Lower lobe of right lung (tissue), 2 donors: ENCODE measurements around the gene PDCD2L. TPM values are rescaled to one million over a fixed set of nuclear protein-coding genes. Genes with fewer than 3 reads are reported as not detected.

Source experiments
- ATAC-seq, 2 donors: fragments of 200-7000 bp; cut with Tn5 transposase; one replicate each; pipeline ENCODE4 v1.9.1; 2020 to 2022; ENCODE audit warnings: mild to moderate bottlenecking in 2 of 2, moderate library complexity in 2 of 2
- DNase-seq: peaks from one replicate; pipeline ENCODE4 v3.0.0-alpha.2; 2020
- H3K27ac ChIP-seq: fragments of 200-600 bp; one replicate; pipeline ENCODE4 v1.8.0; 2022
- H3K27me3 ChIP-seq: fragments of 200-600 bp; one replicate; pipeline ENCODE4 v1.8.0; 2022; ENCODE audit warnings: low read depth
- H3K36me3 ChIP-seq: fragments of 200-600 bp; one replicate; pipeline ENCODE4 v1.8.0; 2022; ENCODE audit warnings: mild to moderate bottlenecking
- H3K4me1 ChIP-seq: fragments of 200-600 bp; one replicate; pipeline ENCODE4 v1.8.0; 2022
- H3K4me3 ChIP-seq: fragments of 200-600 bp; one replicate; pipeline ENCODE4 v1.8.0; 2022; ENCODE audit warnings: mild to moderate bottlenecking
- H3K9me3 ChIP-seq: fragments of 200-600 bp; one replicate; pipeline ENCODE4 v1.8.0; 2022
- intact Hi-C: fragments of 100-400 bp; cut with DNase I; formaldehyde crosslinking; loops from one replicate; pipeline ENCODE4 v1.11.0; 2022
- total RNA-seq: library from RNA; stranded (reverse); fragmentation: NEBNext Ultra II Directional; extraction: Animal tissue kit (Norgen Biotek cat#: 25700); gene quantifications from one replicate; pipeline ENCODE4 v1.2.1, GENCODE V29; 2021
- TF ChIP-seq, protein P1 (sequence below): fragments of 200-600 bp; IDR thresholded peaks from one replicate; pipeline ENCODE4 v1.8.0; 2022; ENCODE audit warnings: antibody characterized with exemption, mild to moderate bottlenecking
- donor health status: DM: no; HTN: yes; CAD: no; lungs with severe emphysema.

The PDCD2L gene
- total RNA-seq, 1 donor from 2014 or later: 8.7 TPM

DNA sequence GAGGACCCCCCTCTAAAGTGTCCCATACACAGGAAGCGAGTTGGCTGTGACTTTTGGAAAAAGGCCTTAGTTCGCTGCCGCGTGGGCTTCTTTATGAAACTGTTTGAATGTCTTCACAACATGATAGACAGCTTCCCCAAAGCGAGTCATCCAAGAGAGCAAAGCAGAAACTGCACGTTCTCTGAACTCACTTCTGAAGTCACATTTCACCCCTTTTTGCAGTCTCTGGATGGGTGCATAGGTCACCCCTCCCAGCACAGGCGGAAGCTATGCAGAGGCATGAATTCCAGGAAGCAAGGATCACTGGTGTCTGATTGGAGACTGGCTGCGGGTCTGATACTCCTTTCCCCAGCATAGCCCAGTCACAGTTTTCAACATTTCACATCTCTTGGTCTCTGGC is 28.6 kb upstream of the PDCD2L start:
- Histone ChIP-seq H3K36me3 (peaks cover 91% of the 10 kb centered on the region), H3K27ac (no peak overlapping the region), H3K27me3 (no peaks in the 10 kb centered on the region), H3K9me3 (no peaks in the 10 kb centered on the region), H3K4me3 (no peak overlapping the region), H3K4me1 (no peaks in the 10 kb centered on the region)
- DNase-seq (no peak), ATAC-seq (peak; percentile 63 to 68)
- TF ChIP-seq, protein P1, sequence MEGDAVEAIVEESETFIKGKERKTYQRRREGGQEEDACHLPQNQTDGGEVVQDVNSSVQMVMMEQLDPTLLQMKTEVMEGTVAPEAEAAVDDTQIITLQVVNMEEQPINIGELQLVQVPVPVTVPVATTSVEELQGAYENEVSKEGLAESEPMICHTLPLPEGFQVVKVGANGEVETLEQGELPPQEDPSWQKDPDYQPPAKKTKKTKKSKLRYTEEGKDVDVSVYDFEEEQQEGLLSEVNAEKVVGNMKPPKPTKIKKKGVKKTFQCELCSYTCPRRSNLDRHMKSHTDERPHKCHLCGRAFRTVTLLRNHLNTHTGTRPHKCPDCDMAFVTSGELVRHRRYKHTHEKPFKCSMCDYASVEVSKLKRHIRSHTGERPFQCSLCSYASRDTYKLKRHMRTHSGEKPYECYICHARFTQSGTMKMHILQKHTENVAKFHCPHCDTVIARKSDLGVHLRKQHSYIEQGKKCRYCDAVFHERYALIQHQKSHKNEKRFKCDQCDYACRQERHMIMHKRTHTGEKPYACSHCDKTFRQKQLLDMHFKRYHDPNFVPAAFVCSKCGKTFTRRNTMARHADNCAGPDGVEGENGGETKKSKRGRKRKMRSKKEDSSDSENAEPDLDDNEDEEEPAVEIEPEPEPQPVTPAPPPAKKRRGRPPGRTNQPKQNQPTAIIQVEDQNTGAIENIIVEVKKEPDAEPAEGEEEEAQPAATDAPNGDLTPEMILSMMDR: no peak
- intact Hi-C loops: no loop called here

- ATAC-seq (no peak), DNase-seq (no peak)
- H3K9me3 ChIP-seq: no peaks in the 10 kb centered on the region
- intact Hi-C loops: no loop called here
- H3K27me3 ChIP-seq: no peaks in the 10 kb centered on the region
- H3K4me3 ChIP-seq: no peak overlapping the region
- no peak overlapping the region for H3K27ac ChIP-seq
- no peaks in the 10 kb centered on the region for H3K4me1 ChIP-seq
- TF ChIP-seq, protein P1: no peak
- peaks cover 96% of the 10 kb centered on the region for H3K36me3 ChIP-seq
Observed at GRCh38 chr19:34380639-34381241, 23.5 kb upstream of the PDCD2L start.

DNA sequence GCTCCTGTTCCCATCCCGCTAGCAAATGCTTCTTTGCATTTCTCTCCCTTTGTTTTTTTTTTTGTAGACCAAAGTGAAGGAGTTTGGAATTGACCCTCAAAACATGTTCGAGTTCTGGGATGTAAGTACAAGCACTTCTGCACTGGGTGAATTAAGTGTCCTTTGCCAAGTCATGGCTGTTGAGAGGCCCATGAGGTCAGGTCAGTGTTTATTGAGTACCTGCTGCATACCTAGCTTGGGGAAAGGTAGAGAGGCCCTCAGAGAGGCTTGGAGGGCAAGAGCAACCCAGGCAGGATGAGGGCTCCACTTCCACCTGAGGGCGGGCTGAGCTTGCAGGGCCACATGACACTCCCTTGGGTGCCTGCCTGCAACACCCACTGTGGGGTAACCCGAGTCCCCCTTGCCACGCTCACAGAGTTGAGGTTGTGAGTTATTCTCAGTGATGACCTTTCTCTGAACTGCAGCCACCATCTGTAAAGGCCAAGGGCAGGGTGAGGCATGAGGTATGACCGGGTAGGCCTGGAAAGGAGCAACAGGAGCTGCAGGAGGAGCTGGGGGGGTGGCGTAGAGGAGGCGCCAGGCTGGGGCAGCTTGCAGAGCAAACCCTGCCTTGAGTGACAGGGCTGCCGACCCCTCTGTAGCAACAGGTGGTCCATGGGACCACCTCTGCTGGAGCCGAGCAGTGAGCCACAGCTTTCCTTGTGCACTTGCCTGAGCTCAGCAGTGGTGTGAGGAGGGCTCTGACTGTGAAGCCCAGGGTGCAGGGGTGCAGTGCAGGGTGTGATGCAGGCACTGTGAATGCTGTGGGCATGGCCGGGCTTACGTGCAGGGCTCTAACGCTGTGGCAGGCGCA is 22.6 kb upstream of the PDCD2L start:
- intact Hi-C loops: no loop called here
- H3K4me3 ChIP-seq: no peak overlapping the region
- H3K27me3 ChIP-seq: no peaks in the 10 kb centered on the region
- H3K27ac ChIP-seq: no peak overlapping the region
- no peaks in the 10 kb centered on the region for H3K9me3 ChIP-seq
- ATAC-seq (no peak), DNase-seq (no peak)
- no peaks in the 10 kb centered on the region for H3K4me1 ChIP-seq
- H3K36me3 ChIP-seq: peaks cover 87% of the 10 kb centered on the region
- TF ChIP-seq, protein P1: no peak

GRCh38 chr19:34382471-34382870 is 21.7 kb upstream of the PDCD2L start:
- Histone ChIP-seq H3K4me1 (no peaks in the 10 kb centered on the region), H3K27me3 (no peaks in the 10 kb centered on the region), H3K27ac (no peak overlapping the region), H3K4me3 (no peak overlapping the region), H3K36me3 (peaks cover 89% of the 10 kb centered on the region), H3K9me3 (no peaks in the 10 kb centered on the region)
- ATAC-seq (no peak), DNase-seq (no peak)
- intact Hi-C loops: no loop called here
- TF ChIP-seq, protein P1: no peak

DNA sequence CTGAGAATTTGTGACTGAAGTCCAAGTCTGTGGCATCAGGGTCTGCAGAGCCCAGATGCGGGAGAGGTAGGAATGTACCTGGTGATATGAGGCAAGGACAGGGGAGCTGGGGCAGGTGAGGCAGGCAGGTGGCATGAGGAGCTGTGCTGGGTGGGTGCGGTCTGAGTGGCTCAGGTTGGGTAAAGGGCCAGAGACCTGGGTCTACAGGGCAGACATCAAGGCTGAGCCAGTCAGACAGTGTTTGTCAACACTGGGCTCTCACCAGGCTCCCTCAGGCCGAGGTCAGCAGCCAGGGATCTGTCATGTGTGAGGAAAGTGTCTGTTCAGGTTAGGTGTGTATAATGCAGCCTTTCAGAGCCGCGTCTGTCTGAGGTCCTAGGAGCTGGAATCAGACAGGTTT is 20.6 kb upstream of the PDCD2L start:
- Histone ChIP-seq H3K36me3 (peaks cover 89% of the 10 kb centered on the region), H3K9me3 (no peaks in the 10 kb centered on the region), H3K4me1 (no peaks in the 10 kb centered on the region), H3K27ac (no peak overlapping the region), H3K27me3 (no peaks in the 10 kb centered on the region), H3K4me3 (no peak overlapping the region)
- ATAC-seq (no peak), DNase-seq (no peak)
- TF ChIP-seq, protein P1: no peak
- intact Hi-C loops: no loop called here
